Measurements from ENCODE around the gene PIH1D1. TPM values are rescaled to one million over a fixed set of nuclear protein-coding genes. Genes with fewer than 3 reads are reported as not detected.

The PIH1D1 gene
- total and polyA plus RNA-seq, 2 of the 13 experiments (the other 11 are each of a cell fraction or from before 2014, with no cell fraction given): 110 to 137 TPM

DNA sequence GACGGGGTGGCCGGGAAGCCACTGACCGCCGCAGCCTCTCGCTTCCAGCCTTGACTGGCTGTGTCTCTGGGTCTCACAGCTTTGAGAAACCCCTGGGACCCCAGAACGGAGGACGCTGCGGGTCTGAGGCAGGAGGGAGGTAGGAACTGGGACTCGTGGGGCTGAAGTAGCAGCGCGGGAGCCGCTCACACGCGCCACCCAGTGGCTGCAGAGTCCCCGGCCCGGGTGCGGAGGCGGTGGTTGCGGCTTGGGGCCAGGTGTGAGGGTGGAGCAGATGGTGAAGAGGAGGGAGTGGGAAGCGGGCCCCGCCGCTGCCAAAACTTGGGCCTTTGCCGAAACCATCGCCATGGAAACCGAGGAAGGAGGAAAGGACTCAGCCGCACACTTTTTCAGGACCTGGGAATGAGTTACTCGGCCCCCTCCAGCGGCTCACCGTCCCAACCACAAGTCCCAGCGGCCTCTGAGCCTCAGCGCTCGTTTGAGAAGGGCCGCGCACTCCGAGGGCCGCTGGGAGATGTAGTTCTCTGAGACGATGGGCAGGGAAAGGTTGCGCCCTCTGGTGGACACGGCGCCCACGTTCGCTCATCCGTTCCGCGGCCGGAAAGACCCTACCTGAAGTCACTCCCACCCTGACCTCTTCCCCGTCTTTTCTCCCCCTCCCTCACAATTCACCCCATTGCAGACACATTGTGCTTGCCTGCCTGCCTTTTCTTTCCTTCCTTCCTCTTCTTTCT is 8.1 kb downstream of the PIH1D1 start (continued):
- TF ChIP-seq, protein P1, sequence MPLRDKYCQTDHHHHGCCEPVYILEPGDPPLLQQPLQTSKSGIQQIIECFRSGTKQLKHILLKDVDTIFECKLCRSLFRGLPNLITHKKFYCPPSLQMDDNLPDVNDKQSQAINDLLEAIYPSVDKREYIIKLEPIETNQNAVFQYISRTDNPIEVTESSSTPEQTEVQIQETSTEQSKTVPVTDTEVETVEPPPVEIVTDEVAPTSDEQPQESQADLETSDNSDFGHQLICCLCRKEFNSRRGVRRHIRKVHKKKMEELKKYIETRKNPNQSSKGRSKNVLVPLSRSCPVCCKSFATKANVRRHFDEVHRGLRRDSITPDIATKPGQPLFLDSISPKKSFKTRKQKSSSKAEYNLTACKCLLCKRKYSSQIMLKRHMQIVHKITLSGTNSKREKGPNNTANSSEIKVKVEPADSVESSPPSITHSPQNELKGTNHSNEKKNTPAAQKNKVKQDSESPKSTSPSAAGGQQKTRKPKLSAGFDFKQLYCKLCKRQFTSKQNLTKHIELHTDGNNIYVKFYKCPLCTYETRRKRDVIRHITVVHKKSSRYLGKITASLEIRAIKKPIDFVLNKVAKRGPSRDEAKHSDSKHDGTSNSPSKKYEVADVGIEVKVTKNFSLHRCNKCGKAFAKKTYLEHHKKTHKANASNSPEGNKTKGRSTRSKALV (CRISPR knock-in tag; IDR thresholded peaks at IDR 0.05): no peak
- TF ChIP-seq ZNF770 (CRISPR knock-in tag; IDR thresholded peaks at IDR 0.05): peak; percentile 44; the same call in 1 of the 2 replicates
- TF ChIP-seq ZNF136 (CRISPR knock-in tag; IDR thresholded peaks at IDR 0.05; ENCODE audit: low read depth): 0 out of 2 replicates have a peak, but pooled peaks have one; percentile 54
- no peak for TF ChIP-seq SKI (IDR thresholded peaks at IDR 0.05; ENCODE audit: partially characterized antibody)
- TF ChIP-seq ZNF850 (CRISPR knock-in tag; conservative IDR thresholded peaks at IDR 0.05): 0 out of 2 replicates have a peak, but pooled peaks have one; percentile 35
- TF ChIP-seq ZNF383 (CRISPR knock-in tag; IDR thresholded peaks at IDR 0.05; ENCODE audit: borderline replicate concordance): 0 out of 2 replicates have a peak, but pooled peaks have one; percentile 62
- peak; percentile 59; the same call in 1 of the 2 replicates for TF ChIP-seq ZNF543 (CRISPR knock-in tag; IDR thresholded peaks at IDR 0.05)
- TF ChIP-seq, protein P2, sequence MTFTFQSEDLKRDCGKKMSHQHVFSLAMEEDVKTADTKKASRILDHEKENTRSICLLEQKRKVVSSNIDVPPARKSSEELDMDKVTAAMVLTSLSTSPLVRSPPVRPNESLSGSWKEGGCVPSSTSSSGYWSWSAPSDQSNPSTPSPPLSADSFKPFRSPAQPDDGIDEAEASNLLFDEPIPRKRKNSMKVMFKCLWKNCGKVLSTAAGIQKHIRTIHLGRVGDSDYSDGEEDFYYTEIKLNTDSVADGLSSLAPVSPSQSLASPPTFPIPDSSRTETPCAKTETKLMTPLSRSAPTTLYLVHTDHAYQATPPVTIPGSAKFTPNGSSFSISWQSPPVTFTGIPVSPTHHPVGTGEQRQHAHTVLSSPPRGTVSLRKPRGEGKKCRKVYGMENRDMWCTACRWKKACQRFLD (CRISPR knock-in tag; IDR thresholded peaks at IDR 0.05; ENCODE audit: borderline replicate concordance): peak; percentile 86; the same call in 1 of the 2 replicates
- TF ChIP-seq KAT8 (CRISPR knock-in tag; IDR thresholded peaks at IDR 0.05): peak; percentile 48; the same call in 1 of the 2 replicates
- TF ChIP-seq CREM (IDR thresholded peaks at IDR 0.05): peak; percentile 92
- no peak for TF ChIP-seq CREM (CRISPR knock-in tag; IDR thresholded peaks at IDR 0.05)
- TF ChIP-seq NFE2 (CRISPR knock-in tag; IDR thresholded peaks at IDR 0.05): no peak
- TF ChIP-seq TBP (CRISPR knock-in tag; IDR thresholded peaks at IDR 0.05): peak; percentile 99
- peak; percentile 82; the same call in 1 of the 2 replicates for TF ChIP-seq KDM2A (CRISPR knock-in tag; IDR thresholded peaks at IDR 0.05; ENCODE audit: borderline replicate concordance, low read depth)
- TF ChIP-seq TMF1 (CRISPR knock-in tag; IDR thresholded peaks at IDR 0.05; ENCODE audit: low read depth): no peak
- peak; percentile 45 for TF ChIP-seq TBL1XR1 (IDR thresholded peaks at IDR 0.05; ENCODE audit: borderline replicate concordance, low read length, partially characterized antibody)
- TF ChIP-seq ZNF44 (CRISPR knock-in tag; IDR thresholded peaks at IDR 0.05): 0 out of 2 replicates have a peak, but pooled peaks have one; percentile 56
- TF ChIP-seq KAT7 (CRISPR knock-in tag; IDR thresholded peaks at IDR 0.05; ENCODE audit: borderline replicate concordance): no peak
- TF ChIP-seq BRCA1 (CRISPR knock-in tag; IDR thresholded peaks at IDR 0.05): no peak
- no peak for TF ChIP-seq NCOR1 (IDR thresholded peaks at IDR 0.05; ENCODE audit: borderline replicate concordance, low read length)
- TF ChIP-seq, protein P3, sequence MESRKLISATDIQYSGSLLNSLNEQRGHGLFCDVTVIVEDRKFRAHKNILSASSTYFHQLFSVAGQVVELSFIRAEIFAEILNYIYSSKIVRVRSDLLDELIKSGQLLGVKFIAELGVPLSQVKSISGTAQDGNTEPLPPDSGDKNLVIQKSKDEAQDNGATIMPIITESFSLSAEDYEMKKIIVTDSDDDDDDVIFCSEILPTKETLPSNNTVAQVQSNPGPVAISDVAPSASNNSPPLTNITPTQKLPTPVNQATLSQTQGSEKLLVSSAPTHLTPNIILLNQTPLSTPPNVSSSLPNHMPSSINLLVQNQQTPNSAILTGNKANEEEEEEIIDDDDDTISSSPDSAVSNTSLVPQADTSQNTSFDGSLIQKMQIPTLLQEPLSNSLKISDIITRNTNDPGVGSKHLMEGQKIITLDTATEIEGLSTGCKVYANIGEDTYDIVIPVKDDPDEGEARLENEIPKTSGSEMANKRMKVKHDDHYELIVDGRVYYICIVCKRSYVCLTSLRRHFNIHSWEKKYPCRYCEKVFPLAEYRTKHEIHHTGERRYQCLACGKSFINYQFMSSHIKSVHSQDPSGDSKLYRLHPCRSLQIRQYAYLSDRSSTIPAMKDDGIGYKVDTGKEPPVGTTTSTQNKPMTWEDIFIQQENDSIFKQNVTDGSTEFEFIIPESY (CRISPR knock-in tag; IDR thresholded peaks at IDR 0.05): peak; percentile 93
